ENCODE measurements around the gene CADM1. TPM values are rescaled to one million over a fixed set of nuclear protein-coding genes. Genes with fewer than 3 reads are reported as not detected.

CADM1 gene
- total and polyA plus RNA-seq, 4 donors, result 31.7 to 243 (median 77.9) TPM

DNA sequence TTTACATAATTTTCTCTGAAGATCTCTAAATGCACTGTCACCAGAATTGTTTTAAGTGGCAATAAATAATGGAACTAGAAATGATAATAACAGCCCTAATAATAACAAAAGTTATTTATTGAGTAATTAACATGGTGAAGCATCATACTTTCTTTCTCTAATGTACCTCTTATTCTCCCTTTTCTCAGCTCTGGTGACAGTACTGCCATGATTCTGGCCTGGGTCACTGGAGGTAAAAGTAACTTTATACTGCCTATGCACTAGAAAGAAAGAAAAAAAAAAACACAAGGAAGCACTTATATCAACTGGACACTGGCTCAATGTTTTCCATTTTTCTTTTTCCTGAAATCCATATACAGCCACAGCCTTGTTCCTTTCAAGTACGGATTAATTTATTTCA is 43.7 kb downstream of the CADM1 start:
- no peak overlapping the region for H3K9ac ChIP-seq (ENCODE audit: insufficient read depth in 1 of 2, low read length in 2 of 2)
- WGBS, 2 donors, result 96 to 98% methylated on average over 1 of the region's 1 CpG
- TF ChIP-seq, protein P1, sequence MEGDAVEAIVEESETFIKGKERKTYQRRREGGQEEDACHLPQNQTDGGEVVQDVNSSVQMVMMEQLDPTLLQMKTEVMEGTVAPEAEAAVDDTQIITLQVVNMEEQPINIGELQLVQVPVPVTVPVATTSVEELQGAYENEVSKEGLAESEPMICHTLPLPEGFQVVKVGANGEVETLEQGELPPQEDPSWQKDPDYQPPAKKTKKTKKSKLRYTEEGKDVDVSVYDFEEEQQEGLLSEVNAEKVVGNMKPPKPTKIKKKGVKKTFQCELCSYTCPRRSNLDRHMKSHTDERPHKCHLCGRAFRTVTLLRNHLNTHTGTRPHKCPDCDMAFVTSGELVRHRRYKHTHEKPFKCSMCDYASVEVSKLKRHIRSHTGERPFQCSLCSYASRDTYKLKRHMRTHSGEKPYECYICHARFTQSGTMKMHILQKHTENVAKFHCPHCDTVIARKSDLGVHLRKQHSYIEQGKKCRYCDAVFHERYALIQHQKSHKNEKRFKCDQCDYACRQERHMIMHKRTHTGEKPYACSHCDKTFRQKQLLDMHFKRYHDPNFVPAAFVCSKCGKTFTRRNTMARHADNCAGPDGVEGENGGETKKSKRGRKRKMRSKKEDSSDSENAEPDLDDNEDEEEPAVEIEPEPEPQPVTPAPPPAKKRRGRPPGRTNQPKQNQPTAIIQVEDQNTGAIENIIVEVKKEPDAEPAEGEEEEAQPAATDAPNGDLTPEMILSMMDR (IDR thresholded peaks at IDR 0.05; ENCODE audit: control extremely low read depth, extremely low read depth), result no peak

DNA sequence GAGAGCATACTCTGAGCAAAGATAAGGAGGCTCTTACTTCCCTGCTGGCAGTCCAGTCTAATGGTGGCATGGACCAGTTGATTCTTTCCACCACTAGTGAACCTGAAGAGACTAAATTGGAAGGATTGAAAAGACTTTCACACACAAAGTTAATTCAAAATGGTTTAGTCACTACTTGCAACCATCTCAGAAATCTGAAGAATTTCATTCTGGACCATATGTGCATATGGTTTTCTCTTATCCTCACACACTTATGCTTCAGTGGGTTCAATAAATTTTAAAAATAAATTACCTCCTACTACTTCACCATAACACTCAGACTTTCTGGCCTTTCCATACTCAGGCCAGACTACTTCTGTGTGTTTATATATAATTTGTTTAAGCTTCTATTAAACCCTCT is 44.7 kb downstream of the CADM1 start:
- Histone ChIP-seq H3K9ac (ENCODE audit: insufficient read depth in 1 of 2, low read length in 2 of 2) (no peak overlapping the region), H3K9me3 (ENCODE audit: control insufficient read depth in 4 of 4, insufficient read depth in 3 of 4, low read length in 3 of 4) (no peaks in the 10 kb centered on the region), H3K4me1 (ENCODE audit: control insufficient read depth in 5 of 5, insufficient read depth in 5 of 5, low read length in 5 of 5) (no peaks in the 10 kb centered on the region), H3K27me3 (ENCODE audit: control insufficient read depth in 3 of 3, insufficient read depth in 3 of 3, low read length in 2 of 3) (no peaks in the 10 kb centered on the region), H3K4me3 (no peak overlapping the region), H3K36me3 (ENCODE audit: control insufficient read depth in 4 of 4, insufficient read depth in 4 of 4, low read length in 4 of 4) (no peaks in the 10 kb centered on the region), H3K27ac (ENCODE audit: low read depth in 1 of 2, low read length in 1 of 2) (no peak overlapping the region)
- ATAC-seq (ENCODE audit: insufficient read depth, low FRiP score), result no peak
- TF ChIP-seq, protein P1 (IDR thresholded peaks at IDR 0.05; ENCODE audit: control extremely low read depth, extremely low read depth), result no peak
- no peak for DNase-seq

More for the DNA sequence above, 43.7 kb downstream of the CADM1 start:
- DNase-seq, result no peak
- H3K36me3 ChIP-seq (ENCODE audit: control insufficient read depth in 4 of 4, insufficient read depth in 4 of 4, low read length in 4 of 4), result no peaks in the 10 kb centered on the region
- no peak for ATAC-seq (ENCODE audit: insufficient read depth, low FRiP score)
- H3K9me3 ChIP-seq (ENCODE audit: control insufficient read depth in 4 of 4, insufficient read depth in 3 of 4, low read length in 3 of 4), result no peaks in the 10 kb centered on the region
- H3K4me3 ChIP-seq, result no peak overlapping the region
- H3K4me1 ChIP-seq (ENCODE audit: control insufficient read depth in 5 of 5, insufficient read depth in 5 of 5, low read length in 5 of 5), result no peaks in the 10 kb centered on the region
- no peaks in the 10 kb centered on the region for H3K27me3 ChIP-seq (ENCODE audit: control insufficient read depth in 3 of 3, insufficient read depth in 3 of 3, low read length in 2 of 3)
- H3K27ac ChIP-seq (ENCODE audit: low read depth in 1 of 2, low read length in 1 of 2), result no peak overlapping the region

DNA sequence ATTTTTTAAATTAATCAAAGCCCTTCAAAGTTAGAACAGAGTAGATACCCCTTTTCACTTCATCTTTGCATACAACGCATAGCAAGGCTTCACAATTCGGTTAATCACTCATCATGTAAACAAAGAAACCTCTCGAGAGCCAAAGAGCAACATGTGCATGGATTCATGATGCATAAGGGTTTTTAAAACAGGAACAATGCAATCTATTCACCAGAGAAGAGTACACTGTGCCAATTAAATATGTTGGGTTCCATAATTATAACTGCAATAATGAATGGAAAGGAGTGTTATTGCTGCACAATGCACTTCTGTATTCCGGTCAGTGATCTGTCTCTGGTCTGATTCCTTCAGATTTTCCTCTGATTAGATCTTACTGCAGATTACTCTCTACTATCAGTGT is 45.3 kb downstream of the CADM1 start:
- no peak for DNase-seq
- 72 to 79% methylated on average over 4 of the region's 4 CpGs for WGBS, 2 donors

DNA sequence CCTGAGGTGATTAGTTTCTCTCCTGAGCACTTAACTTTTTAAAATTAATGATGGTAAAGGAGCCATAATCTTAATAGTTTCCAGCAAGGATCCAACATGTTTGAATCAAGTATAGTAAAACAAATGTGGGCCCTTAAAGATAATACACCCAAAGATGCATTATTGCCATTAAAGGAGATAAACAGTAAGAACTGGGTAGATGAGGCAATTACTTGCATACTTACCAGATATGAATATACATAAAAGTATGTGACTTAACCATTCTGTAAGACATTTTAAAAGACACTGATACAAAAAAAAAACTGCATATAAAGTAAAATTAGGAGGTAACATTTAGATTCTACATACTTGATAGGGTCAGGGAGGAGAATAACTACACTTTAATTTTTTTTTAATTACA is 48.2 kb downstream of the CADM1 start:
- no peaks in the 10 kb centered on the region for H3K27me3 ChIP-seq (ENCODE audit: control insufficient read depth in 3 of 3, insufficient read depth in 3 of 3, low read length in 2 of 3)
- H3K9me3 ChIP-seq (ENCODE audit: control insufficient read depth in 4 of 4, insufficient read depth in 3 of 4, low read length in 3 of 4), result no peaks in the 10 kb centered on the region
- H3K9ac ChIP-seq (ENCODE audit: insufficient read depth in 1 of 2, low read length in 2 of 2), result no peak overlapping the region
- DNase-seq, result no peak
- no peak overlapping the region for H3K4me3 ChIP-seq
- ATAC-seq (ENCODE audit: insufficient read depth, low FRiP score), result no peak
- TF ChIP-seq, protein P1 (IDR thresholded peaks at IDR 0.05; ENCODE audit: control extremely low read depth, extremely low read depth), result no peak
- no peaks in the 10 kb centered on the region for H3K36me3 ChIP-seq (ENCODE audit: control insufficient read depth in 4 of 4, insufficient read depth in 4 of 4, low read length in 4 of 4)
- no peak overlapping the region for H3K27ac ChIP-seq (ENCODE audit: low read depth in 1 of 2, low read length in 1 of 2)
- peaks cover 0 to 4% (median 0%) of the 10 kb centered on the region in 5 donors for H3K4me1 ChIP-seq (ENCODE audit: control insufficient read depth in 5 of 5, insufficient read depth in 5 of 5, low read length in 5 of 5)

More for the DNA sequence above, 45.3 kb downstream of the CADM1 start:
- H3K4me3 ChIP-seq, result no peak overlapping the region
- H3K4me1 ChIP-seq (ENCODE audit: control insufficient read depth in 5 of 5, insufficient read depth in 5 of 5, low read length in 5 of 5), result peaks cover 0 to 4% (median 0%) of the 10 kb centered on the region in 5 donors
- H3K27me3 ChIP-seq (ENCODE audit: control insufficient read depth in 3 of 3, insufficient read depth in 3 of 3, low read length in 2 of 3), result no peaks in the 10 kb centered on the region
- no peak for ATAC-seq (ENCODE audit: insufficient read depth, low FRiP score)
- H3K27ac ChIP-seq (ENCODE audit: low read depth in 1 of 2, low read length in 1 of 2), result no peak overlapping the region
- no peaks in the 10 kb centered on the region for H3K9me3 ChIP-seq (ENCODE audit: control insufficient read depth in 4 of 4, insufficient read depth in 3 of 4, low read length in 3 of 4)
- TF ChIP-seq, protein P1 (IDR thresholded peaks at IDR 0.05; ENCODE audit: control extremely low read depth, extremely low read depth), result no peak
- no peaks in the 10 kb centered on the region for H3K36me3 ChIP-seq (ENCODE audit: control insufficient read depth in 4 of 4, insufficient read depth in 4 of 4, low read length in 4 of 4)
- no peak overlapping the region for H3K9ac ChIP-seq (ENCODE audit: insufficient read depth in 1 of 2, low read length in 2 of 2)
